ENCODE measurements around the gene FBXO34.
"Not testable (repeated sequence)": the region's sequence is repeated elsewhere in the genome, so short reads cannot be mapped to it uniquely, and the experiment has no call there.

FBXO34 gene

DNA sequence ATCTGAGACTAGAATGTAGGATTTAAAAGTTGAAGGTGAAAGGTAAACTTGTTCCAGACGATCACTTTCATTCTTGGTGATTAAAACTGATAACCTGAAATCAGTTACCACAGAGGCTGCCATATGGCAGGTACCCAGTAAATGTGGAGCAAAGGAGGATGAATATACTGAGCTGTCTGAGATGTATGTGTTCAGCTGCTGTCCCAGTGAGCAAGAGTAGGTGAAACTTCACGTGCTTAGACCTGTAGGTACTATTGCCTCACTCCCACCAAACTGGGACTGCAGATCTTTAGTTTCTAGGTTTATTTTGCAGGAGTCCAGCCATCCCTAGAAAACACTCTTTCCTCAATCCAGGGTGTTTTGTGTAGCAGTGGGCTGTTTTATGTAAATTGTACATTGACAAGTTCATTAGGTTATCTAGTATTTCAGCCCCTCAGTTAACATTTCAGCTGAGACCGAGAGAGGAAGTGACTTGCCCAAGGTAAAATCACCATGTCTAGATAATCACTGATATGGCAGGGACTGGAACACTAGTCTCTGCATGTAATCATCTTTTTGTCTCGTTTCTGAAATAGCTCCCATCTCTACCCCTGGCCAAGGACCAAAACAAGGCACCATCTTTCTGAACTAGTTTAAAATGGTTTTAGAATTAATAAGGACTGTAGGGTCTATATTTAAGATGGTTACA lies 77.7 kb downstream of the FBXO34 start:
- DNase-seq, result no peak

DNA sequence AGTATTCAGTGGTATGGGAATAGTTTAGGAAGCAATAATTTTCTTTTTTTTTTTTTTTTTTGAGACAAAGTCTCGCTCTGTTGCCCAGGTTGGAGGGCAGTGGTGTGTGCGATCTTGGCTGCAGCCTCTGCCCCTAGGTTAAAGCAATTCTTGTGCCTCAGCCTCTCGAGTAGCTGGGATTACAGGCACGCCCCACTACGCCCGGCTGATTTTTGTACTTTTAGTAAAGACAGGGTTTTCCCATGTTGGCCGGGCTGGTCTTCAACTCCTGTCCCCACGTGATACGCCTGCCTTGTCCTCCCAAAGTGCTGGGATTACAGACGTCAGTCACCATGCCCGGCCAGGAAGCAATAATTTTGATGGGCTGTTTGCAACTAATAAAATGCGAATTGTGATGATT lies 78.3 kb downstream of the FBXO34 start:
- no peak for DNase-seq

- DNase-seq, result no peak
These were observed 79.2 kb downstream of the FBXO34 start for GRCh38 chr14:55350461-55350860.

DNA sequence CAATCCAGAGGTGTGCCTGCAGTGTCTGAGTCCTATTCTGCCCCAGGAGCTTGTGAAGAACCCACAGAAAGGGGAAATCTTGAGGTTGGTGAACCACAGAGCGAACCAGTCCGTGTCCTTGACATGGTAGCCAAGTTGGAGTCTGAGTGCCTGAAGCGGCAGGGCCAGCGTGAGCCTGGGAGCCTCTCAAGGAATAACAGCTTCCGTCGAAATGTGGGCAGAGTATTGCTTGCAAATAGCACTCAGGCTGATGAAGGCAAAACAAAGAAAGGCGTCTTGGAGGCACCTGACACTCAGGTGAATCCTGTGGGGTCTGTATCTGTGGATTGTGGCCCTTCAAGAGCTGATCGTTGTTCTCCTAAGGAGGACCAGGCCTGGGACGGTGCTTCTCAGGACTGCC lies 79.9 kb downstream of the FBXO34 start:
- DNase-seq, result no peak

GRCh38 chr14:55352201-55352600 lies 81.0 kb downstream of the FBXO34 start:
- no peak for DNase-seq

- DNase-seq, result no peak
These were observed 82.7 kb downstream of the FBXO34 start for GRCh38 chr14:55353686-55354467.

DNA sequence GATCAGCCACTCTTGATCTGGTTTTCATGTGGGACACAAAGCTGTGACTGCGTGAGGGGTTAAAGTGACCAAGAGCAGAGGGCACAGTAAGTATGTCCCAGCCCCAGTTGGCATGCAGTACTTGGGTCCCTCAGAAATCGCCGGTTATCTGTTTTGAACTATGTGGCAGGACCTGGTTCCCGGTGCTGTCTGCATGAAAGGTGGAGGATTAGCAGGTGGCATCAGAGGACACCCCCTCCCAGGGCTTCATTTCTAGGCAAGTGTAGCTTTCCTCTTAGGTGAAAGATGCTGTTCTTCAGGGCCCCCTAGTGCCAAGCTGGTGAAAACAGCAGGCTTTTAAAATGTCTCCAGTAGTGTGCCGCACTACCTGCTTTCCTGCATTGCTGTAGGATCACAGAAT lies 83.3 kb downstream of the FBXO34 start:
- DNase-seq, result peak; percentile 49 to 62 (median 55)

DNA sequence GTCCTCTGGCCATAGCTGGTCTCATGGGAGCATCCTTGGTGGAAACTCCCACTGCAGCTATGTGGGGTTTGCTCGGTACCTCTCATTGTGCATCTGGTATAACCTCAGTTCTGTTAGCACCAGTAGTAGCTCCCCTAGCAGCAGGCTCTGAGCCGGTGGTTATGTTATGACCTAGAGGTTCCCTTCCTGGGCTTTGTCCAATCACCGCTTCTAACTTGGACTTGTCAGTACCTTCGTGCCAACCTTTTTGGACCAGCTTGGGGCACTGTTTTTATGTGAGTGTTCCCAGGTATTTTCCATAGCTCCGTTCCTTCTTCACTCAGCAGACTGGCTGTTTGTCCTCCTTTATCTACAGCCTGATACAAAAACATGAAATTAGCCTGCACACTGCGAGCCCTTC lies 84.7 kb downstream of the FBXO34 start:
- no peak for DNase-seq

DNA sequence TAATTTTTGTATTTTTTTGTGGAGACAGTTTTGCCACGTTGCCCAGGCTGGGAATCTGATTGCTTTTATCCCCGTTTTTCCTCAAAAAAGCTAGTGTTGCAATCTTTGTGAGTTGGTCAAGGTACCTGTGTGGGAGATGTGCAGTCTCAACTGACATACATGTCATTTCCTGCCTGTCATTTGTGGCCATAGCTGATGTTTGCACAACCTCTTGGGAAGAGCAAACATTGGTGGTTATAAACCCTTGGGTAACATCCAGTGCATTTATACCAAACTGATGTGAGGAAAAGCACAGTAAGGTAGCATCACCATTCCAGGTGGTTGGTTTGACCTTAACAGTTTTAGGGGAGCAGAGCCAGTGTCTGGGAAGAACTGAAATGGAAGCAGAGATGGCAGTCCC lies 85.7 kb downstream of the FBXO34 start:
- no peak for DNase-seq

- DNase-seq, result no peak
These were observed 88.1 kb downstream of the FBXO34 start for GRCh38 chr14:55359307-55359706.

GRCh38 chr14:55361190-55361589 lies 90.0 kb downstream of the FBXO34 start:
- DNase-seq, result no peak

DNA sequence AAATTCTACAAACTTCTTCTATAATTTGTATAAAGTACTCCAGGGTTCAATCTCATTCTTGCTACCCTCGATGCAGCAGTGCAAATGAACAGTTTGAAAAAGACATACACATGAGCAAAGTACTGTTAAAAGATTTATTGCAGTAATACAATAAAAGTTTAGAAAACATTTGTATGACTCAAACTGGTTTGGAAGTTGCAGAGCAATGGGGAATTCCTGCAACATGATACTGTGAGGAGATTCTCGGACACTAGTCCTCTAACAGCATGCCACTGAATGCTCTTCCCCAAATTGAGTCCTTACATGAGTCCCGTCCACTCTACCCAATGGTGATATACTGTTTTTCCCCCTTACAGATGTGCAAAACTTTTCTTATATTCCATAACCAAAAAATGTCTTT lies 95.0 kb downstream of the FBXO34 start:
- no peak for DNase-seq

- no peak for DNase-seq
These were observed 99.7 kb downstream of the FBXO34 start for GRCh38 chr14:55370883-55371455.

DNA sequence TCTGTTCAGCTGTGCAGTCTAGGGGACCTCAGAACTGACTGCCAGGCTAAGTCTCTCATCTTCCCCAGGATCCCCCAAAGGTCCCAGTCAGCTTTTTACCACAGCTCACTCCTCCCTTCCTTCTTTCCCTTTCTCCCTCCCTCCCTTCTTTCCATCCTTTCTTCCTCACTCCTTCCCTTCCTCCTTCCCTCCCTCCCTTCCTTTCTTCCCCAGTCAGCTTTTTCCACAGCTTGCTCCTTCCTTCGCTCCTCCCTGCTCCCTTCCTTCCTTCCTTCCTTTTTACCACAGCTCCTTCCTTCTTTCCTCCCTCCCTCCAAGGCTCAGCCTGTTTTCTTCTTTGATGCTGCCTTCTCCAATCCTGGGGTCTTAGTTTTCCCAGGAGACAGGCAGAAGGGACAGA lies 101.2 kb downstream of the FBXO34 start:
- no peak for DNase-seq

GRCh38 chr14:55372825-55373224 lies 101.6 kb downstream of the FBXO34 start:
- DNase-seq, result no peak

DNA sequence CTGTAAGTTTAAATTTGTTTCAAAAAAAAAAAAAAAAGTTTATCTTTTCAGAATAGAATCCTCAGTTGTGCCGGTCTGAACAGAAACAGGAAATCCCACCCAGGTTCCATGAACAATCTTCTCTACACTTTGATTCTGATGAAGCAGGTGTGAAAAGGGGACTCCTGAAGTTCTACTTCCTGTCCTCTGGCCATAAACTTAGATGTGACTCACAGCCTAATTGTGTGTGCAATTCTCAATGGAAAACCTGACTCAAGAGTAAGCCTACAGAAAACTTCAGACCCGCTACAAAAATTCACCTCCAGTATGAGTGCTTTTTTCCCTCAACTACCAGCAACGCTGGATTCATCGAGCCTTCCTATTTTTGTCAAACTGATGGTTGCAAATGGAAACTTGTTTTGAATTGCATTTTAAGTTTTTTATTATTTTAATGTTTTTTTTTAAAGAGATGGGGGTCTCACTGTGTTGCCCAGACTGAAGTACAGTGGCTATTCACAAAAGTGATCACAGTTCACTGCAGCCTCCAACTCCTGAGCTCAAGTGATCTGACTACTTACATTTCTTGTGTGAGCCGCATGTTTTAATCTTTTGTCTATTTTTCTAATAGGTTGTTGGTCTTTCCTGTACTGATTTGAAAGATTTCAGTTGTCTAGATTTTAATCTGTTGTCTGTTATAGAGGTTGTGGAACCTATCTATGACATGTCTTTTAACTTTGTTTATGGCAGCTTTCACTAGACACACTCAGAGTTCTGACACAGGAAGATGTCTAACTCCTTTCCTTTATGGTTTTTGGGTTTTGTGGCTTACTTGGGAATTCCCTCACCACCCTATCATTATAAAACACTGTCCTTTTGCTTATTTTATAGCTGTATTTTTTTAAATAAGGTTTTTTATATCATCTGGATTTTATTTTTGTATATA lies 102.8 kb downstream of the FBXO34 start:
- no peak for DNase-seq

- no peak for DNase-seq
These were observed 103.5 kb downstream of the FBXO34 start for GRCh38 chr14:55374771-55375170.

- DNase-seq, result no peak
These were observed 106.0 kb downstream of the FBXO34 start for GRCh38 chr14:55377236-55377635.

GRCh38 chr14:55381040-55381439 lies 109.8 kb downstream of the FBXO34 start:
- DNase-seq, result peak in 1 of 3 donors; percentile 26

DNA sequence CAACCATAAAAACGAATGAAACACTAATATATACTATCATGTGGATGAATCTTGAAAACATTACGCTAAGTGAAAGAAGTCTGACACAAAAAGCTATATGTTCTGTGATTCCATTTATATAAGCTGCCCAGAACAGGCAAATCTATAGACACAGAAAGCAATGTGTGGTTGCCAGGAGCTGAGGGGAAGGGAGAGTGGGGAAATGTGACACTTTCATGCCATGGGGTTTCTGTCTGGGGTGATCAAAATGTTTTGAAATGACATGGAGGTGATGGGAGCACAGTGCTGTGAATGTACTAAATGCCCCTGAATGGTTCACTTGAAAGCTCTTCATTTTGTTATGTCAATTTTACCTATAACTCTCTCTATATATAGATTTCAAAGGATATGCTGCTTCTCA lies 110.3 kb downstream of the FBXO34 start:
- no peak for DNase-seq

- DNase-seq, result no peak
These were observed 111.3 kb downstream of the FBXO34 start for GRCh38 chr14:55382483-55382882.

GRCh38 chr14:55383056-55383466 lies 111.8 kb downstream of the FBXO34 start:
- DNase-seq, result not testable (repeated sequence)

GRCh38 chr14:55383541-55384140 lies 112.4 kb downstream of the FBXO34 start:
- DNase-seq, result no peak

Measured in suppressor macrophage treated with lipopolysaccharide for 1 hour (primary cell).